Measurements from ENCODE around the gene ATP6V0C. TPM values are rescaled to one million over a fixed set of nuclear protein-coding genes. Genes with fewer than 3 reads are reported as not detected.

ATP6V0C gene
- total and polyA plus RNA-seq, 9 donors: 34.8 to 143 (median 119) TPM

DNA sequence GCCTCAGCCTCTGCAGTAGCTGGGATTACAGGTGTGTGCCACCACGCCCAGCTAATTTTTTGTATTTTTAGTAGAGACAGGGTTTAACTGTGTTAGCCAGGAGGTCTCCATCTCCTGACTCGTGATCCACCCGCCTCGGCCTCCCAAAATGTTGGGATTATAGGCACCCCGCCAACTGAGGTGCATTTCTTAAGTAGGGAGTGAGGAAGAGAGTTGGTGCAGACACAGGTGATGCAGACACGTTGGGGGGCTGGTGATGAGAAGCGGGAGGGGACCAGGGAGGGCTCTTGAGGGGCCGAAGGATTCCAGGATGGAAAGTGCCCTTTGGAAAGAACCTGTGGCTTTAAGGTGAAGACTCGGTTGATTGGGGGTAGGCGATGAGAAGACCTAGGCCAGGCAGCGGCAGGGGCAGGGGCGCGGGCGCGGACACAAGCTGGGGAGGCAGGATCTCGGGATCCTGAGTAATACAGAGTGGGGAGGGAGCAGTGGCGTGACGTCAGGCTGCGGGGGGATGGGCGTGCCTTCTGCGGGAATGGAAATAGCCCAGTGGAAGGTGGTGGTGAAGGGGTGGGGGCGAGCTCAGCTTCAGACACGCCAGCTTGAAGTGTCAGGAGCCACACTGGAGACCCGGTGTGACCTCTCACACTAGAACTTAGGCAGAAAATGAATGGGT, 2.5 kb upstream of the ATP6V0C start:
- H3K27ac ChIP-seq: no peak overlapping the region
- no peaks in the 10 kb centered on the region for H3K9me3 ChIP-seq
- 26 to 29% (median 27%) methylated on average over 24 of the region's 24 CpGs for WGBS, 3 donors
- no peaks in the 10 kb centered on the region for H3K27me3 ChIP-seq
- intact Hi-C loops (cut with DNase I): no loop called here
- H3K4me3 ChIP-seq: no peak overlapping the region
- H3K4me1 ChIP-seq (ENCODE audit: insufficient read depth): peaks cover 9% of the 10 kb centered on the region
- H3K36me3 ChIP-seq: no peaks in the 10 kb centered on the region
- TF ChIP-seq, protein P1, sequence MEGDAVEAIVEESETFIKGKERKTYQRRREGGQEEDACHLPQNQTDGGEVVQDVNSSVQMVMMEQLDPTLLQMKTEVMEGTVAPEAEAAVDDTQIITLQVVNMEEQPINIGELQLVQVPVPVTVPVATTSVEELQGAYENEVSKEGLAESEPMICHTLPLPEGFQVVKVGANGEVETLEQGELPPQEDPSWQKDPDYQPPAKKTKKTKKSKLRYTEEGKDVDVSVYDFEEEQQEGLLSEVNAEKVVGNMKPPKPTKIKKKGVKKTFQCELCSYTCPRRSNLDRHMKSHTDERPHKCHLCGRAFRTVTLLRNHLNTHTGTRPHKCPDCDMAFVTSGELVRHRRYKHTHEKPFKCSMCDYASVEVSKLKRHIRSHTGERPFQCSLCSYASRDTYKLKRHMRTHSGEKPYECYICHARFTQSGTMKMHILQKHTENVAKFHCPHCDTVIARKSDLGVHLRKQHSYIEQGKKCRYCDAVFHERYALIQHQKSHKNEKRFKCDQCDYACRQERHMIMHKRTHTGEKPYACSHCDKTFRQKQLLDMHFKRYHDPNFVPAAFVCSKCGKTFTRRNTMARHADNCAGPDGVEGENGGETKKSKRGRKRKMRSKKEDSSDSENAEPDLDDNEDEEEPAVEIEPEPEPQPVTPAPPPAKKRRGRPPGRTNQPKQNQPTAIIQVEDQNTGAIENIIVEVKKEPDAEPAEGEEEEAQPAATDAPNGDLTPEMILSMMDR (IDR thresholded peaks at IDR 0.05): no peak
- TF ChIP-seq POLR2A (IDR thresholded peaks at IDR 0.05) (no peak), EP300 (IDR thresholded peaks at IDR 0.05) (no peak)
- DNase-seq: peak; percentile 80 to 91 (median 87)

DNA sequence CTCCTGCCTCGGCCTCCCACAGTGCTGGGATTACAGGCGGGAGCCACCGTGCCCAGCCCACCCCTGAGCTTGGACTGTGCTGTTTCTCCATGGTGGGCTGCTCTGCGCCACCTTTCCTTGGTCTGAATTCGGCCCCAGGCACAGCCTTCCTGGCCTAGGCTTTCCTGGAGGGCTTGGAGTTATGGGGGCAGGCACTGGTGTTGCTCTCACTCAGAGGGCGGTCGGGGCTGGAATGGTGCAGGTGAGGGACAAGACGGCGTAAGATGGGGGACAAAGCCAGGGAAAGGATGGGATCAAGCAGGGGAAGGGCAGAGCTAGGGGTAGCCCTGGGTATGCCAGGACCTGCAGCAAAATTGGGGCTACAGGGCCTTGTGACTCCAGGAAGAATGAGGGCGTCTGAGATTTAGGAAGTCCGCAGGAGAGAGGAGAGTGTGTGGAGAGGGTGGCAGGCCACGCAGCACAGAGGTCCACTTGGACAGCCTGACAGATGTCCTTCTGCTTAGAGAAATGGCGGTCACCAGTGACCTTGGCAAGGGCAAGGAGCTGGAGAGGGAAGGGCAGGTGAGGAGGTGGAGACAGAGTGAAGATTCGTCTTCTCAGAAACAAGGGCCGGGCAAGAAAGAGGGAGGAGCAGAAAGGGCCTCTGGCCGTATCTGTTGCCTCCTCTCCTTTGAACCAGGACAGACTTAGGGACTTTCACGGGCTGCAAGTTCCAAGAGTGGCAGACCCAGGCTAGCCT, 1.6 kb upstream of the ATP6V0C start:
- Histone ChIP-seq H3K27me3 (no peaks in the 10 kb centered on the region), H3K9me3 (no peaks in the 10 kb centered on the region), H3K36me3 (no peaks in the 10 kb centered on the region), H3K27ac (no peak overlapping the region), H3K4me3 (no peak overlapping the region), H3K4me1 (ENCODE audit: insufficient read depth) (peaks cover 17% of the 10 kb centered on the region)
- TF ChIP-seq EP300 (IDR thresholded peaks at IDR 0.05) (no peak), POLR2A (IDR thresholded peaks at IDR 0.05) (no peak)
- TF ChIP-seq, protein P1 (IDR thresholded peaks at IDR 0.05): no peak
- peak in 2 of 5 donors; percentile 20 to 34 for DNase-seq
- intact Hi-C loops (cut with DNase I): no loop called here
- WGBS, 3 donors: 85 to 91% (median 90%) methylated on average over 17 of the region's 17 CpGs

DNA sequence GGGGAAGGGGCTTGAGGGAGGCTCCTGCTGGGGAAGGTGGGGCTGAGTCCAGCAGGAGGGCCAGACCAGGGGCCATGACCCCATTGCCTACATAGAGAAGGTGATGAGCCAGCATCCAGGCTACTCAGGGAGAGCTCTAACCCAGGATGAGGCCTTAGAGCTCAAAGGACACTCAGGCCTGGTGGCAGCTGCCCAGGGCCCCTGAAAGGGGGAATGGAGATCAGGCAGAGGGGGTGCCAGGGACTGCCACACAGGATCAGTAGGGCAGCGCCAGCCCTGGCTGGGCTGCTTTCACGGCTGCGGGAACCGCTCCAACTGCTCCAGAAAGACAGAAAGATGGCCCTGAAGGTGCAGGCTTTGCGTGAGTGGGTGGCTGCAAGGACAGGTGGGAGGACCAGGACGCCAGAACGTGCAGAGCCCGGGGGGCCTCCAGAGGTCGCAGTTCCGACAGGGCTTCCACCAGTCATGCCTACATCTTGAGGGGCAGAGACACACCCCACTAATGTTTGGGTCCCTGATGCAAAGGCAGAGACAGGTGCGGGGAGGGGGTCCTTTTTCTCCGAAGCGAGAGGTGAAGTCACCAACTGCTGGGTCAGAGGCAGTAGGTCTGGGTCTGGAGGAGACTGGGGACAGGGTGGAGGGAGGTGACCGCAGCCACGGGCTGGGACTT, 882 bp upstream of the ATP6V0C start:
- peaks cover 18% of the 10 kb centered on the region for H3K4me1 ChIP-seq (ENCODE audit: insufficient read depth)
- peak in 3 of 5 donors; percentile 50 to 62 (median 57) for DNase-seq
- no peaks in the 10 kb centered on the region for H3K27me3 ChIP-seq
- no peaks in the 10 kb centered on the region for H3K9me3 ChIP-seq
- peak overlapping the region; percentile 92 for H3K4me3 ChIP-seq
- no peak for TF ChIP-seq EP300 (IDR thresholded peaks at IDR 0.05)
- TF ChIP-seq POLR2A (IDR thresholded peaks at IDR 0.05): no peak
- TF ChIP-seq, protein P1 (IDR thresholded peaks at IDR 0.05): no peak
- intact Hi-C loops (cut with DNase I): no loop called here
- 27 to 38% (median 31%) methylated on average over 15 of the region's 15 CpGs for WGBS, 3 donors
- no peaks in the 10 kb centered on the region for H3K36me3 ChIP-seq
- H3K27ac ChIP-seq: peak overlapping the region; percentile 94 to 96

DNA sequence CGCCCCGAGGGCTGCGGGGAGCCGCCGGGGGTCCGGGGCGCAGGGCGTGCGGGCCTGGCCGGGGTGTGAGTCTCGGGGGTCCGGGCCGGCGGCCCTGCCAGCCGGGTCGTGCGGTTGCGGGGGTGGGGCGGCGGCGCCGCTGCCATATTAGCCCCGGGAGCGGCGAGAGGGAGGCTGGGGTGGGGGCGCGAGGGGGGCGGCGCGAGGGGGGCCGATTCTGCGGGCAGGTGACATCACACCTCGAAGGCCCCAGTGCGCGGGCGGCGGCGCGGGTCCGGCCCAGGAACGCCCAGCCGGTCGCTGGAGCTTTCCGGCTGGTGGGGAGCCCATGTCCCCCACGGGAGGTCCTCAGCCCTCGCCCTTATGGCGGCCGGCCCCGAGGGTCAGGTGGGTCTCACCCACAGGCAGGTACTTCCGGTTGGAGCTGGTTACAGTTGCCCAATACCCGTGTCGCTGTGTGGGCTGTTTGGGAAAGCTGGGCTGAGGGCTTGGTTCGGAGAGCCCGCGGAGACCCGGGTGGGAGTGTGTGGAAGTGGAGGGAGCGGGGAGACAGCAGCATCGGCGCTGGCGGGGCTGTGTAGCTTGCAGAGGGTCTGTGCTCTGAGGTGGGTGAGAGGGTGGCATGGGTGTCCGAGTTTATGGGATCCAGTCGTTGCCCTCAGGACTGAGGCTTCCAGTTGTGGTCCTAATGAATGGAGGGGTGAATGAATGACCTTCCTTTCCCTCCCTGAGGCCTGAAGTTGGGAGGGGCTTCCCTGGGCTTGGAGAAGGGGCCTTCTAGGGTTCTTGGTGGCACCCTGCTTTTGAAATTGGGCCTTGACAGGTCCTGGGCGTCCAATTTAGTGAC, 804 bp downstream of the ATP6V0C start:
- peaks cover 28% of the 10 kb centered on the region for H3K4me1 ChIP-seq (ENCODE audit: insufficient read depth)
- WGBS, 3 donors: 0 to 1% (median 1%) methylated on average over 18 to 63 of the region's 63 CpGs
- H3K4me3 ChIP-seq: peak overlapping the region; percentile 92
- no peaks in the 10 kb centered on the region for H3K36me3 ChIP-seq
- no peaks in the 10 kb centered on the region for H3K27me3 ChIP-seq
- H3K9me3 ChIP-seq: no peaks in the 10 kb centered on the region
- intact Hi-C loops (cut with DNase I): no loop called here
- DNase-seq: peak in 3 of 5 donors; percentile 47 to 69 (median 69)
- H3K27ac ChIP-seq: peak overlapping the region; percentile 94 to 96
- TF ChIP-seq POLR2A (IDR thresholded peaks at IDR 0.05) (no peak), EP300 (IDR thresholded peaks at IDR 0.05) (no peak)
- TF ChIP-seq, protein P1 (IDR thresholded peaks at IDR 0.05): no peak

All from ovary (tissue), 9 donors.